22Rv1 (cell line): ENCODE measurements around the gene NIPA2.

Experiments used
- CTCF ChIP-seq: fragments of 450-650 bp; IDR thresholded peaks from 2 replicates; pipeline ENCODE4 v1.5.1; 2017; ENCODE audit warnings: mild to moderate bottlenecking
- ZFX ChIP-seq: fragments of 450-650 bp; IDR thresholded peaks from 2 replicates; pipeline ENCODE4 v1.6.1; 2017; ENCODE audit warnings: antibody characterized with exemption, borderline replicate concordance

GRCh38 chr15:22845289-22845900, 6.9 kb downstream of the NIPA2 start:
- TF ChIP-seq CTCF = no peak
- TF ChIP-seq ZFX = no peak
